EL (cell line): ENCODE results near the gene FLOT2.
A peak's percentile ranks its signal among the peaks of the same experiment; 100 is the strongest.
"Not testable (repeated sequence)": the region's sequence is repeated elsewhere in the genome, so short reads cannot be mapped to it uniquely, and the experiment has no call there.

ENCODE experiments used
- DNase-seq: peaks from one replicate; pipeline ENCODE4 v3.0.0-alpha.2; 2016

FLOT2 gene

DNA sequence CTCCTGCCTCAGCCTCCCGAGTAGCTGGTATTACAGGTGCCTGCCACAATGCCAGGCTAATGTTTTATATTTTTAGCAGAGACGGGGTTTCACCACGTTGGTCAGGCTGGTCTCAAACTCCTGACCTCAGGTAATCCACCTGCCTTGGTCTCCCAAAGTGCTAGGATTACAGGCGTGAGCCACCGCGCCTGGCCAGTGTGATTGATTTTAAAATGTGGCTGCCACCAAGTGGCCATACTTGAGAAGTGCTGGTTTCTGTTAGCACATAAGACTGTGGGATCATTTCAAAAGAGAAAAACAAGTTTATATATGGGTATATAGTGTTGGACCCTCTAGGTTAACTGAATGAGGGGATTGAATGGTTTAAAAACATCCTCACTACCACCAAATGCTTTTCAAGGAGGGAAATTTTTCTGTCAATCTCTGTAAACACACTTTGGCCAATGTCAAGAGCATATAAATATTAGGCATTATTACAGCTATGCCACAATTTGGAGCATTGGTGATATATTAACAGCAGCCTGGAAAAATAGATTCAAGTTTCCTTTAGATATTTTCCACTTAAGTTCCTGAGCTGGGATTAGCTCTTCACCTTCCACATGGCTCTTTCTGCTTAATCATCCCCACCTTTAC is 18.9 kb upstream of the FLOT2 start:
- DNase-seq: no peak

DNA sequence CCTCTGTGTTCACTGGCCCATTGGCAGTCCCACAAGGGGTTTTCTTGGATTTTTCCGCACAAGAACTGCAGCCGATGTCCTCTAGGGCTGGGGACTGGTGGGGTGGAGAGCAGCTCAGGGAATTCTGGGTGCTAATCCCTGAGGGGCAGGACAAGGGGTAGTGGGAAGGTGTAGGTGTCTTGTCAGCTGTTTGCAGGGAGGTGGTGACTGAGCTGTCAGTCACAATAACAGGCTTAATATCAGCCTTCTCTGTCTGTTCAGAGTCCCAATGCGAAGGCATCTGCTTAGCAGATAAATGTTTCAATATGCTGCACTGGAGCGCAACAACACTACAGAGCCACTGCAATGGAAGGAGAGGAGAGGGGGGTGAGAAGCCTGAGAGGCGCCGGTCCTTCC is 15.4 kb upstream of the FLOT2 start:
- no peak for DNase-seq

DNA sequence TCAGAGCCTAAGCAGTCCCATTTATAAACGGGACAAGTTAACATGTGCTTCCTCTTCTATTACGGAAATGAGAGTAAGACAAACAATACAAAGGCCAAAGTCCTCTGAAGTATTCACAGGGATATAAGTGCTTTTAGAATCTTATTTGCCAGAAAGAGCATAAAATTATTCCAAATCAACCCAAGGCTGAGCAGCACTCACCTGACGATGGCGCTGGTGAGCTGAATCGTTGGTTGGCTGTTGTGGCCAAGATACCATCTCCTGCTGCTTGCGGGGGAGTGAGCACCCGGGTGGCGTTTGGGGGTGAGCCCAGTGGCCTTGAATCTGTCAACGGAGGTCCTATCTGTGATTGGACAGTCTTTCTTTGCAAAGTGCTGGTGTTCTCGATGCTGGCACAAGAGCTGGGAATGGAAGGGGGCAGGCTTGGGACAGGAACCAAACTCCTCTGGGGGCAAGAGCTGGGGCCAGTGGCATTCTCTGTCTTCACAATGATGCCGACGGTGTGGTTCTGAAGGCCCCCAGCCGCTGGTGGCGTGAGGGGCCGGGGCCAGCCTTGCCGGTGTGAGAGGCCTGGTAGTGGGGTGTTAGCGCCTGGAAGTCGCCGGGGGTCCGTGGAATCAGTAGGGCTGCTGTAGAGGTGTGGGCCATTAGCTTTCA is 14.9 kb upstream of the FLOT2 start:
- DNase-seq: no peak

DNA sequence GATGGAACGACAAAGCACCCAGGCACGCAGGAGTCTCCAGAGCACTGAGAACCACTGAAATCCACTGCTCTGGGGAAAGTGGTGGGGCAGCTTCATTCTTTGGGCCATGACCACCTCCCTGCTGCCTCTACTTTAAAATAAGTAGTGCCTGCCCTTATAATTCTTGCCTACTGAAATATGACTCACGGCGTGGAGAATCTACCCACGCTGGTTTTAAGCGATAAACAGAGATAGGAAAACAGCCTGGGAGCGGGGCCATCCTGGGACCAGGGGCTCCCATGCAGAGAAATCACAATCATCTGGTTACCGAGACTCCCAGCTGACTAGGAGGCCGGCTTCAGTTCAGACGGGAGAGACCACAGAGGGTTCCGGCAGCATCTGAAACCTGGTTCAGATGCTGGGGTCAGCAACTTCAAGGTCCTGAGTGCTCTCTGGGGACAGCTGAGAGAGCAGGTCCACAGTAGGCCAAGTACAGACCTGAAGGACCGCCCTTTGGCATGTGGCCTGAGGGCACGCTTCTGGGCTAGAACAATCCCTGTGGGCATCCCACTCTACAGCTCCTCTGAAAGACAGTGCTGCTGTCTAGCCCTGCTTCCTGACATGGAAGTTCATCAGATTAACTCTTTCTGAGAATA is 14.0 kb upstream of the FLOT2 start:
- no peak for DNase-seq

DNA sequence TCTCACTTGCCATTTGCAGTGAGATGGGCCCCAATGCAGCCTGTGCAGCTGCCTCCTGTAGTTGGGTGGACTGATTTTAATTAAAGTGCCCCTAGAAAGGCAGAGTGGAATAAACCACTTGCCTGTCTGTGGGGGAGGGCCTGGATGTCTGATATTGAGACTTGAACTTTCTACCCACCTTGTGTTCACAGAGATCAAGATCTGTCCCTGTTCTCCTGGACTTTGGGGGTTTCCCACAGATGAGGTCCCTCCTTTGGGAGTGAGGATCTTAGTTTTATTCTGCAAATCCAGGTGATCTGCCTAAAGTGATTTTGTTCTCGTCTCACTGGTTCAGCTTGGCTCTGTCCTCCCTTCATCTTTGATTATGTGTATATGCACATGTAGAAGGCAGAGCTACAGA is 13.0 kb upstream of the FLOT2 start:
- no peak for DNase-seq

DNA sequence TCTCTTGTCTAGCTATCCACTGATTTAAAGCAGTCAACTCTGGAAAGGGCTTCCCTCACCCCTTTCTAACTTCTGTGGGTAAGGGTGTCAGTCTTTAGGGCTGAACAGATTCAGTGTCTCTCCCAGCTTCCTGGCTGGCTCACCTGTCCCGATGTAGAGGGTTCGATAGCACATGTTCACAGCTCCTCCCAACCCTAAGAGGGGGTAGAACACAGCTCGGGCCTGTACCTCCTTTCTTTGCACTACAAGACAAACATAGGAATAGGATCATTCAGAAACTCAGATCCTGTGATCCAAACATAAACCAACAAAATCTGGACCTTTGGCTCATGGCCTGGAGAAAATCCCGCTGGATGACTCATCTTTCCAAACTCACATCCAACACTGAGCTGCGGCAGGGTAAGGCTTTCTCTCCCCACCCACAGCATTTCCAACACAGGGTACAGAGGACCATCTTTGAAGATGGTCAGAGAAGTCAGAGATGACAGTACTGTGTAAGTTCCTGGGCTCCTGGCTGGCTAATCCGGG is 11.2 kb upstream of the FLOT2 start:
- DNase-seq: peak; percentile 79

DNA sequence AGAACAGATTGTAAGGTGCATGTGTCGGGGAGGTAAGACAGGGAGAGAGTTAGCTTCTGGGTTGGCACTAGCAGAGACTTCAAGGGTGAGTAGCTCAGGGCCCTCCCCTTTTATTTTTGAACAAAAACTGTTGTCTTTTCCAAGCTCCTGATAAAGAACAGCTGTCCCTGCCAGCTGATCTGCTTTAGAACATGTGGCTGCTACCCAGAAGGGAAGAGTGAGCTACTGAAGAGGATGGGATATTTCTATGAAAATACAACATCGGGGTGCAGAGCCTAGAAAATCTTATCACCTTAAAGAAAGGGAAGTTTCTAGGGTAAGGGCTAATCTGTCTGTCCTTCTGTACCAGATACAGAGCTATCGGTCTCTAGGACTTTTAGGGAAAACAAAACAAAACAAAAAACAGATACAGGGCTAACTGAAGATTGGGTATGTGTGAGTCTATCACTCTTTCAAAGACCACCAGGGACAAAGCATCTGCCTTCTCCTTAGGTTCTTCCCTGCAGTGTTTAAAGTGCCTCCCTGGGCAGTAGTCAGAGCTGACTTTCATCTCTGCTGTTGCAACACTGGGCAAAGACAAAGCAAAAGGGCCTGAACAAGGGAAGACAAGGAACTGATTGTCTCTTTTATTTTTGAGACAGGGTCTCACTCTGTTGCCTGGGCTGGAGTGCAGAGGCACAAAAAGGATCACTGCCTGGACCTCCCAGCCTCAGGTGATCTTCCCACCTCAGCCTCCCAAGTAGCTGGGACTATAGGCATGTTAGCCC is 10.4 kb upstream of the FLOT2 start:
- no peak for DNase-seq

DNA sequence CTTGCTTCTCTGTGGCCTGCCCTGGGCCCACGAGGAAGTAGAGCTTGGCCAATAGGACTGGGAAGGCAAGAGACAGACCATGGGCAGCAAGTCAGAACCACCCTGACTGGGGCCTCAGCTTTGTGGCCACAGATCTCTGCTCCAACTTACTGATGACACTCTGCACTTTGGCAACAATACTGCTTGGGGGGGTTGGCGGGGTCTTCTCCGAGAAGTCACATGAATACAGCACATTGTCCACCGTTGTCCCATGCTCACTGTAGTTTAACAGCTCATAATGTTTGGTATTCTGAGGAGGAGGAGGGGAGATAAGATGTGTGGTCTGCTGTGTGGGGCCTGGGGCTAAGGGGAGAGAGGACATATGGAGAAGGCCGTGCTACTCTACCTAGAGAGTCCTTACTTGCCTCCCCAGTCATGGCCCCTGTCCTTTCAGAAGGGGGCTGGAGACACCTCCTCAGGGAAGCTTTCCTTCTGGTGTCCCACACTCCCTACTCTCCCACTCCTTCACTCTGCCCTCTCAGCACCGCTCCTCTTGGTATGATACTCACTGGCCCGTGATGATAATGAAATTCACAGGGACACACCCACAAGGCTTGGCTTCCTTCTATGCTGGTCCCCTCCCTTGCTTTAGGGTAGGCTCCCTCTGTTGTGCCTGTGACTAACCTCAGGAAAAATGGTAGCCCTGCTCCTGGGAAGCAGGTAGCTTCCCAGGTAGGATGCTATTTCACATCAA is 9.3 kb upstream of the FLOT2 start:
- no peak for DNase-seq

DNA sequence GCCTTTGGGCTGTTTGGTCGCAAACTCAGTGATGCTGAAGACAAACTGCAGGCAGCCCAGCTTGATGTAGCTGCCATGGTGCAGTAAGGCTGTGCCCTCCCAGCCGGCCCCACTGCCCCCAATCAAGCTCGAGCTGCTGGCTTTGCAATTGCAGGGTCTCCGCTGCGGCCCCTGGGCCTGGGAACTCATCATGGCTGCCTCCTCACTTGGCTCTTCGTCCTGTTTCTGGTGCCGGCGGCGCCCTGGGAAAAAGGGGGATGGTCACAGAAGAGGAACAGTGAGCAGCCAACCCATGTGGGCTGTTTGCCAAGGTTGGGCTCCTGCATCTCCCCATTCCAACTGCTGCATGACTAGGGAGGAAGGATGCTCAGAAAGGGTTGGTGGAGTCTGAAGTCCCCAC is 8.7 kb upstream of the FLOT2 start:
- no peak for DNase-seq

DNA sequence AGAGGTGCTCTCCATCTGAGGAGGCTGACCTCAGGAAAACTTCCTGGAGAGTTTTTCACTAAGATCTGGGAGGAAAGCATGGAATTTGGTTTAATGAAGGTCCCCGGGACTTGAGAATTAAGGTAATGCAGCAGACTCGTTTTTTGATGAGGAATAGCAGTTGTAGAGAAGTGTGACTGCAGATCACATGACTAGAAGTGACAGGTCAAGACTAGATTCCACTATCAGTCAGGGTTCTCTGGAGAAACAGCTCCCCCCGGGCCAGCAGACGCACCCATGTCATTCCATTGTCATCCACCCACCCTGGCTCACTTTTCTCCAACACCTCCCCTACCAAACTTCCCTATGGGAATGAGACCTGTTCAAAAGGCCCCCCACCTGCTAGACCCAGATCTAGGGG is 7.3 kb upstream of the FLOT2 start:
- DNase-seq: no peak

DNA sequence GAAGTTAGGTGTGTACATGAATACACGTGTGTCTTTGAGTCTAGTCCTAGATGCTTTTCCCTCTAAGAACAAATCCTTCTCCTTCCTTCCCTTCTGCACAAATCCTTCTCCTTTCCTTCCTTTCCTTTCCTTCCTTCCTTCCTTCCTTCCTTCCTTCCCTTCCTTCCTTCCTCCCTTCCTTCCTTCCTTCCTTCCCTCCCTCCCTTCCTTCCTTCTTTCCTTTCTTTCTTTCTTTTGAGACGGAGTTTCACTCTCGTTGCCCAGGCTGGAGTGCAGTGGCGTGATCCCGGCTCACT is 6.0 kb upstream of the FLOT2 start:
- DNase-seq: not testable (repeated sequence)

DNA sequence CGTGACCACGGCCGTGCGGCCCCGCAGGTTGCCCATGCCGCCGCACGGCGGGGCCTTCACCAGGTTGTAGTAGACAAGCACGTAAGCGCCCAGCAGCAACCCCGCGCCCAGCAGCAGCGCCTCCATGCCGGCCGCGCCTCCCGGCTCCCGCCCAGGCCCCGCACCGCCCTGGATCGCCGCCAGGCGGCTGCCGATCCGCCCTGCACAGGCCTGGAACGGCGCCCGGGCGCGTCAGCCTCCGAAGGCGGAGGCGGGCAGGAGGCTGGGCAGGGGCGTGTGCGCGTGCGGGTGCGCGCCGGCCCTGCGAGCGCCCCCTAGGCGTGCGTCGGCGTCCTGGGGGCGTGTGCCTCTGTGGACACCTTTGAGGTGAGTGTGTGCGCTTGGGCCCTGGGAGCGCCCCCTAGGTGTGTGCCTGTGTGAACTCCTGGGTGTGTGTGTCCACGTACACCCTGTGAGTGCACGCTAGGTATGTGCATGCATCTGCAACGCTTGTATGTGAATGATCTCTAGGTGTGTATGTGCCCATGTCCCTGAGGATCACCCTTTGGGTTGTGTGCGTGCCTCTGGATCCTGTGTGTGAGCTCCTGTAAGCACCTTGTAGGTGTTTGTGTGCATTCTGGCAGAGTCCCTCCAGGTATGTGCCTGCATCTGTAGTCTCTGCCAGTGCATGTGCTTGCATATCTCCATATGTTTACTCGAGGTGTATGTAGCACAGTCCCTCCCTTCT is 5.4 kb upstream of the FLOT2 start, which contains the start of gene DHRS13:
DHRS13 (minus strand) TSS at position 261 of the 727 bp plus-strand sequence; CDS start at position 126, 135 bp downstream.
- peak; percentile 90 for DNase-seq

DNA sequence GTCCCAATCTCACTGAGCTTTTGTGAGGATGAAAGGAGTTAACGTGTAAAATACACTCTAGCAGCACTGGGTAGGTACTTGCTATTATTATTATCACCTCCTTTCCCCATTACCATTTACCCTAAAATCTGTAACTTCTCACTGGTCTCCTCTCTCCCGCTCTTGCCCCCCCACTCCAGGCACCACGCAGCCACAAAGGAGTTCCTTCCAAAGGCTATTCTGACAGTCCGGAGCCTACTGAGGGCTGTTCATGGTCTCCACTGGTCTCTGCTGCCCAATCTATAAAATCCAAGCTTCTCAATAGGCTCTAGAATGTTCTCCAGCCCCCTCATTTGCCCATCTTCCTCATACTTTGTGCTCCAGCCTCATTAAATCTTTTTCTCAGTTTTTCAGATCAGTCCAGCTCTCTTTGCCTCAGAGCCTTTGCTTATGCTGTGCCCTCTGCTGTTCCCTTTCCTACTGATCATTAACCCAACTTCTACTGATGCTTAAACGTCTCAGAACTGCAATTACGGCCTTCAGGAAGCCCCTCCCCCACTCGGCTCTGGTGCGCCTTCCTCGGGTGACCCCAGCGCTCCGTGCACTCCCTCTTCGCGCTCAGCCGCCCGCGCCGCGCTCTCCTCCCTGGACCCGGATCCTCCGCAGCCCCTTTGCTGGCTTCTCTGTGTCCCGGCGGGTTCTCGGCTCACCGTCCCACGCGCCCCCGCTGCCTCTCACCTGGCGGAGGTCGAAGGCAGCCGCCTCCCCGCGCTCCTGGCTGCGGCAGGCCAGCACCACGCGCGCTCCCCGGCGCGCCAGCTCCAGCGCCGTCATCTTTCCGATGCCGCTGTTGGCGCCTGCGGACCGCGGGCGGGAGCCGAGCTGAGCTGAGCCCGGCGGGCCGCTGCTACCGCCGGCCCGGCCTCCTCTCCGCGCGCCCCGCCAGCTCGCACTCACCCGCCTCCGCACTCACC is 4.6 kb upstream of the FLOT2 start:
- peak; percentile 48 for DNase-seq

DNA sequence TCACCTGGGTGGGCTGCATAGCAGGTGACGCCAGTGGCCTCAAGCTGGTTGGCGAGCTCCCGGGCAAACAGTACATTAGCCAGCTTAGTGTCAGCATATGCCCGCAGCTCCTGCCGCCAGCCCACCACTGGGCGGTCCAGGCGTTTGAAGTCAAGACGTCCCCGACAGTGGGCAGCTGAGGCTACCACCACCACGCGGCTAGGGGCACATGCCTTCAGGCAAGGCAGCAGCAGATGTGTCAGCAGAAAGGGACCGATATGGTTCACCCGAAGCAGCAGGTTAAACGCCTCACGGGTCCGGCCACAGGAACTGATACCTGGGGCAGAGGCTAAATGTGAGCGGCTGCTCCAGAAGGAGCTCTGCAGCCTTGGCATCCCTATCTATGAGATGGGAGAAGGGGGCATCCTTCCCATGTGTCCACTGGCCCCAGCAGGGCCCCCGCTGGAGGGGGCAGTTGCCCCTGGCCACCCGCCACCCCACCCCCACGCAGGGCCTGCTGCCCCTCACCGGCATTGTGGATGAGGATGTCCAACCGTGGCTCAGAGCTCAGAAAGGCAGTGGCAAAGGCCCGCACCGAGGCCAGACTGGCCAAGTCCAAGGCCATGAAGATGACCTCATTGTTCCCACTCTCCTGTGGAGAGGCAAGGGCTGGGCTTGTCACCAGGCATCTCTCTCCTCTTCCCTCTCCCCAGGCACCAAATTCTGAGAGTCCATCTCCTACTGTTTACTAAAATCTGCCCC is 3.6 kb upstream of the FLOT2 start:
- DNase-seq: no peak

DNA sequence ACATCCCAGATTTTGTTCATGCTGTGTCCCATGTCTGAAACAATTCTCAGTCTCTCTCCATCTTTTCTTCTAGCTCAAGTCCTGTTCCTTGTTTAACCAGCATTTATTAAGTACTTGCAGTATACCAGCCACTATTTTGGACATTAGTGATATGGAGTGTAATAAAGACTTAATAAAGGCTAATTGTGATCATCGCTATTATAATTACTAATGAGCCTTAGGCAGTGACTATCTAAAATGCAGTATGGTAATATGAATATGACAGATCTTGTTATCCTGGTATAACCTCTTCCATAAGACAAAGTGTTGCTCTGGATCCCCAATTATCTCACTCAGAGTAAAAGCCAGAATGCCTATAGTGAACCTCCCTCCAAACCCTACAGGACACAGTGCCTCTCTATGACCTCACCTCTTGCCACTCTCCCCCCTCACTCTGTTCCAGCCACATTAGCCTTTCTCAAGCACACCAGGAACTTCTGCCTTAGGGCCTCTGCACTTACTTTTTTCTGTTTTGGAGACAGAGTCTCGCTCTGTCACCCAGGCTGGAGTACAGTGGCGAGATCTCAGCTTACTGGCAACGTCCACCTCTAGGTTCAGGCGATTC is 1.8 kb upstream of the FLOT2 start:
- DNase-seq: no peak

DNA sequence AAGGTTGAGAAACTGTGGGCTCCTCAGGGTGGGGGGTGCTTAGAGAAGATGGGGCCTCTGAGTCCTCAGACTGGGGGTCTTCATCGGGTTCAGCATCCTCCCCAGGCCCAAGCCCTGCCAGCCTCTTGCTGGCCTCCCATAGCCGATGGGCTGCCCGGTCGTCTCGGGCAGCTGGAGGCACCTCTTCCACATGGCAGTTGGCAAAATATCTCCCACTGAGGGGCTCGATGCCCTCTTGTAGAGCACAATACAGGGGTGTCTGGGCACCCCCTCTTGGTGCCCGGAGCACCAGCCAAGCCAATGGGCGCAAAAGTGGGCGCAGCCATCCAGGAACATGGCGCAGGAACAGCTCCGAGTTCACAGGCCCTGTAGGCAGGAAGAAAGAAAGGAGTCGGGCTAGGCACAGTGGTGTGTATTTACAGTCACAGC is 1.0 kb upstream of the FLOT2 start:
- DNase-seq: no peak

DNA sequence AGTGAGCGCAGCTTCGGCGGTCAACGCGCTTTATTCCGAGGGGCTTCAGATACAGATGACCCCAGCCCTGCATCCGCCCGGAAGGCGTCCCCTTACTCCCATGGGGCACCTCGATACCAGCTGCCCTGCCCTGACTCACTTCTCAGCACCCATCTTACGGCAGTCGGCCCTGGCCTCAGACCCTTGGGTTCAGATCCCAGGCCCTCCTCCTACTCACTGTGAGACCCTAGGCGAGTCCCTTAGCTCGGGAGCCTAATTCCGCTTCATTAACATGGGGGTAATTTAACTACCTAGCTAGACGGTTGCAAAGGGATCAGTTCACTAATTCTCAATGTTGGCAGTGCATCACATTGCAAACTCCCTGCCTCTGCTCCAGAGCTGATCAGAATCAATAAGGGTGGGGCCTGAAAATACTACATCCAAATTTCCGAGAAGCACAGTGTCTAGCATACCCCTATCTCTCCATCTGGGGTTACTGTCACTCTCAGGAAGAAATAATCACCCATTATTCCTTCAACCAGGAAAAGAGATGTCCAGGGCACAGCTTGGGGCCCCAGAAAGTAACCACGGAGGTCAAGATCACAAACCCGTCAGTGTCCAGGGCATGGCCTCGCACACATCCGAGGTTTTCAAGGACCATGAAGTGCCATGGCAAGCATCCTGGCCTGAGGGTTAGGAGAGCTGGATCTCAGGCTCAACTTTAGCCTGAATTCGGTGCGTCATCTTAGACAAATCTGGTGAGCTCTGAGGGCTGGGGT is 415 bp upstream of the FLOT2 start:
- no peak for DNase-seq

DNA sequence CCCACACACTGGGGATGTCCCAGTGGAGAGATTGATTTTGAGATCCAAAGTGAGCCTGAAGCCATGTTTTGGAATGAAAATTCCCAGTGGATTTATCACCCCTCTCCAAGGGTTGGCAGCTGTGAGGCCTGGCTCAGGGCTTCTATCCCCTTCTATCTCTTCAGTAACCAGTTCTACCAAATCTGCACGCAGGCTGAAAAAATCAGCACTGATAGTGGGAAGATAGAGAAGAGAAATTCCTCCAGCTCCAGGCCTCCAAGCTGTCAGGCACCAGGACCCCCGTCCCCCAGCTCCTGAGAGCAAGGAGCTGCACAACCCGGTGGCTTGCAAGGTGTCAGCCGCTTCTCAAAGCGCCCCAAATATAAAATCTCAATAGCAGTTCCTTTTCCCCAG is 1.0 kb downstream of the FLOT2 start:
- peak; percentile 34 for DNase-seq
